SH-SY5Y (cell line): ENCODE measurements around the gene GLB1L.

Source experiments
- GATA2 ChIP-seq: IDR thresholded peaks from 2 replicates; pipeline ENCODE4 v1.6.1; 2011; ENCODE audit warnings: mild to moderate bottlenecking, low read depth, low read length
- GATA3 ChIP-seq: IDR thresholded peaks from 2 replicates; pipeline ENCODE4 v1.6.1; 2011; ENCODE audit warnings: low read depth, mild to moderate bottlenecking, low read length, moderate library complexity

Gene GLB1L

DNA sequence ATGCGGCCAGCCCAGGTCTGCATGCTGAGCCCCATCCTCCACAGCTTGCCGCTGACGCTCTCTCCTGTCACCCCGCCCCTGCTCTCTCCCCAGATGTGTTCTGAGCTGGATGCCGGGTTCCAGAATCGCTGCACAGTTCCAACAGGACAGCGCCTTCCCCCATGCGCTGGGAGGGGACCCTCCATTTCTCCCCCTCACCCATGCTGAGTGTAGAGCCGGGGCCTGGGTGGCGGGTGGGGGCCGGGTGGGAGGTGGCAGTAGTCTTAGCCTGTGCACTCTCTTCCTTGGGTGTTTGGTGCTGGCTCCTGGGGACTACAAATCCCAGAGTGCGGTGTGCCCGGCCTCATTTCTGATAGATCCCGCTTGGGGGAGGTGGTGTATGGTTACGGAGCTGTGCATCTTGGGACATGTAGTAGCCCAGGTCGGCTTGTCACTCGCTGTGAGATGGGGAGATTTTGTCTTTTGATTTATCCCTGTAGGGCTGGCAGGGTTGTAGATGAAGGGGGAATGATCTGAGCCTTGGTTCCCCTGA, 40.7 kb upstream of the GLB1L start:
- TF ChIP-seq GATA3, result no peak
- TF ChIP-seq GATA2, result no peak

GRCh38 chr2:219285373-219285735, 40.1 kb upstream of the GLB1L start:
- TF ChIP-seq GATA2, result no peak
- TF ChIP-seq GATA3, result no peak

DNA sequence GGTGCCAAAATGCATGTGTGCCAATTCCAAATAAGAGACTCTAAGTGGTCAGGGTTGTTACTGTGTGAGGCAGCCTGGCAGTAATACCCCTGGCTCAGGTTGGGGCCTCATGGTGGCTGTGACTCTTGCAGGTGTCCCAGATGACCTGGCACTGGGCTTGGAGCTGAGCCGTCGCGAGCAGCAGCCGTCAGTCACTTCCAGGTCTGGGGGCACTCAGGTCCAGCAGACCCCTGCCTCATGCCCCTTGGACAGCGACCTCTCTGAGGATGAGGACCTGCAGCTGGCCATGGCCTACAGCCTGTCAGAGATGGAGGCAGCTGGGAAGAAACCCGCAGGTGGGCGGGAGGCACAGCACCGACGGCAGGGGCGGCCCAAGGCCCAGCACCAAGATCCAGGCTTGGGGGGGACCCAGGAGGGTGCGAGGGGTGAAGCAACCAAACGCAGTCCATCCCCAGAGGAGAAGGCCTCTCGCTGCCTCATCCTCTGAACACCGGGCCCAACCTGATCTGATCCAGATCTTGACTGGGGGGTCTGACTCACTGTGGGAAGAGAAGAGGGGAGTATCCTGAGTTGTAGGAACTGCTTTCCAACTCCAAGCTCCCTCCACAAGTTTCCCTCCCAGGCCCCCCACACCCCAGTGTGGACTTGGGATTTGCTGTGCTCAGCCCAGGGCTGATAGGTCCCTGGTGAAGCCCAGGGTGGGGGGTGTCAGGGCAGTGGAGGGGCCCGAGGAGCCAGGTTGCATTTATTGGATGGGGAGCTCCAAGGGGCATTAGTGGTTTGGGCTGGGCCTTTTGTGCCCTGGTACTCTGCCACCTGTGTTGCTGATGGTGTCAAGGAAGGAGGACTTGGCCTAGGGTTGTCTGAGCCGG, 39.5 kb upstream of the GLB1L start:
- TF ChIP-seq GATA3 (no peak), GATA2 (no peak)

- TF ChIP-seq GATA3 (no peak), GATA2 (no peak)
Observed at GRCh38 chr2:219282943-219283581, 37.8 kb upstream of the GLB1L start.

DNA sequence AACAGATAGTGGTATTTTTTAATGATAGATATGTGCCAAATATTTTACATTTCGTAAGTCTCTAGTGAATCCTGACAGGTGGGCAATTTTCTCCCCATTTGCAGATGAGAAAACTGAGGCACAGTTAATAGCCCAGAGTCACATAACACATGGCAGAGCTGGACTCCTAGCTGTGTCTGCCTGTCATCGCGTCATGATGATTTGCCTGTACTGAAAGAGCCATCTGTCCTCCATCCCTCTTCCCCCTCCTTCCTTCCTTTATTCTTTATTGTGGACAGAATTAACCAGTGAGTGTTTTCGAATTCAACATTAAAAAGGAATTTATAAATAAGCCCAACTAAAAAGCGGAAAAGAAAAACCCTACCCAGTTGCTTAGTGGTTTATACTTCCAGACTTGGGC, 37.1 kb upstream of the GLB1L start:
- TF ChIP-seq GATA2 (no peak), GATA3 (no peak)

DNA sequence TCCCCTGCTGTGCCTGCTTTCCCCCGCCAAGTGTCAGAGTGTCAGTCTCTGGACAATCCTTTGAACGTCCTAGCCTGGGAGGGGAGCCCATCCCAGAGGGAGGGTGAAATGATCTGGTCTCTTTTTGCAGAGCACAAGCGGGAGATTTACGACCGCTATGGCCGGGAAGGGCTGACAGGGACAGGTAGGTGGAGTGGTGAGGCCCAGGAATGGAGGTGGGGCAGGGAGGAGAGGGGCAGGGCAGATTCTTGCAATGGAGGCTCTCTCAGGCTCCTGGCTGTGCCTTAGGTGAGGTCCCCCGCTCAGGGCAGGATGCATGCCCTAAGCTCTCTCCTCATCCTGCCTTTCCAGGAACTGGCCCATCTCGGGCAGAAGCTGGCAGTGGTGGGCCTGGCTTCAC, 36.3 kb upstream of the GLB1L start:
- no peak for TF ChIP-seq GATA3
- TF ChIP-seq GATA2, result no peak

- no peak for TF ChIP-seq GATA3
Observed at GRCh38 chr2:219280651-219281050, 35.4 kb upstream of the GLB1L start.

DNA sequence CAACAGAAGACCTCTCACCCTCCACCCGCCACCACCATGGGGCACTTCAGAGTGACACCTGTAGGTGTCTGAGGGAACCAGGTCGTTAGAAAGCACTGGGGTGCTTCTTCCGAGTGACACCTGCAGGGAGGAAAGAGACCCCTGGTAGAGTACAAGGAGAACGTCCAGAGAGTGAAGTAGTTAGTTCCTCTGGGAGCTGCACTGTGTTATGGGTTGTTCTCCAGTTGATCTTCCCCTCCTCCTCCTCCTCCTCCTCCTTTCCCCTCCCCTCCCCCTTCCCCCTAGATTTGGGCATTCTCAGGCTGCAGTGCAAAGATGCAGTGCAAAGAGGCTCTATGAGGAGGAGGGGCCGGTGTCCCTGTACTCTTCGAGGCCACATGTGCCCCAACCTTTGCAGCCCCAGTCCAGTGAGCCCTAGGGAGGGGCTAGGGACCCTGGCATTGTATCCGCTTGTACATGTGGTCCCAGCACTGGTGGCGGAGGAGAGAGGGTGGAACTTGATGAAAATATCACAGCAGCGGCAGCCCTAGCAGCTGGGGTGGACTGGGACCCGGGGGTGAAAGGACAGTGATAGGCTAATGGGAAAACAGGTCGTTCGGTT, 34.8 kb upstream of the GLB1L start:
- TF ChIP-seq GATA2 (no peak), GATA3 (no peak)

DNA sequence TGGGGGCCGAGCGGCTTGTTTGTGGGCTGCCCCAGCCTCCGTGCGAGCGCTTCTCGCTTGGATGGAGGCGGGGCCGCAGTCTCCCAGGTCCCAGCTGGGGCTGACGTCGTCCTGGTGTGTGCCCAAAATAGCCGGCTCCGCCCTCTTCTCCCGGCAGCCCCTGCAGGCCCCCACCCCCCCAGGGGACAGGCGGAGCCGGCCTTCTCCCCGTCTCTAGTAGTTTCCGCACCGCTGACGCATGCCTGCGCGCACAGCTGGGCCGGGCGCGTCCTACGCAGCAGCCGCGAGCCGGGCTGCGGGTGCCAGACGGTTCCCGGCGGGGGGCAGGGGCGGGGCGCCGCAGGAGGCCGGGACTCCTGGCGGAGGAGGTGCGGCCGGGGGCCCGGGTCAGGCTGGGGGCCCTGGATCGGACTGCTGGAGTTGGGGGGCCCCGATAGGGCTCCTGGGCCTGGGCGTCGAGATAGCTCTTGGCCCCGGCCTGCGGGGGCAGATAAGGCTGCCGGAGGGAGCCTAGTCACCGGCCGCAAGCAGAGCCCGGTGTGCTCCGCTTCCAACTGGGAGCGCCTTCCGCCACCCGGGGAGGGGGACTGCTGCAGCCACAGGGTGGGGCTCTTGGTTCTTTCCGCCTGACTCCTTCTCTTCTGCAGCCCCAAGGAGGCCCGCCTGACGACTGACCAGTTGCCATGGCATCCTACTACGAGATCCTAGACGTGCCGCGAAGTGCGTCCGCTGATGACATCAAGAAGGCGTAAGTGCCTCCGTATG, 34.1 kb upstream of the GLB1L start, which contains the start of gene DNAJB2:
Gene DNAJB2 (plus strand): TSS at position 216 of the 765 bp plus-strand sequence. CDS start 468 bp downstream, at position 684.
- TF ChIP-seq GATA2 (no peak), GATA3 (no peak)

DNA sequence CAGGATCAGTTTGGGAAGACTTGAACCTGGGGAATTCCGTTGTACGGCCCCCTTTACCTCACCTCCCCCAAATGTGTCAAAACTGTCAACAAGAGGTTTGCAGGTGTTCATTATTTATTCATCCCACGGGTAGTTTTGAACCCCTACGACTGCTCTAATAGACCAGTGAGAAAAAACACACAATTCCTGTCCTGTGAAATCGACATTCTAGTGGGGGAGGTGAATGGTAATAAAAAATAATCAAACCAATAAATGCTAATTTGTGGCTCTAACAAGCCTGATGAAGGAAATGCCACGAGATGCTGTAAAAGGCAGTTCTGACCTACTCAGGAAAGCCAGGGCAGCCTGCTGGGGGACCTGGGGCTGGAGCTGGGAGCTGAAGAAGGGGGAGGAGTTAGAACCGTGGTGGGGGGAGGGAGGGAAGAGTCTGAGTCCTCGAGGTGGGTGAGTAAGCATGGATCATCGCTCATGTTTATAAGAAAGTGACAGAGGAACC, 33.5 kb upstream of the GLB1L start:
- TF ChIP-seq GATA3 (no peak), GATA2 (no peak)

- no peak for TF ChIP-seq GATA3
- TF ChIP-seq GATA2, result no peak
Observed at GRCh38 chr2:219277703-219278654, 32.7 kb upstream of the GLB1L start.

- TF ChIP-seq GATA2 (no peak), GATA3 (no peak)
Observed at GRCh38 chr2:219274361-219274921, 29.2 kb upstream of the GLB1L start.
